HepG2 (cell line): Measurements from ENCODE around the gene CLRN2. TPM values are rescaled to one million over a fixed set of nuclear protein-coding genes. Genes with fewer than 3 reads are reported as not detected.

Experiments used
- NR2F1 ChIP-seq, 2 experiments: fragments of 450-650 bp in 1 of 2; formaldehyde crosslinking in 1 of 2; IDR thresholded peaks; 2 replicates each; pipeline versions ENCODE4 v1.5.0 to v1.6.1; 2016 to 2020; ENCODE audit warnings: mild to moderate bottlenecking in 1 of 2, missing compliant biosample characterization in 1 of 2, missing genetic modification reagents in 1 of 2, moderate library complexity in 1 of 2
- SMAD1 ChIP-seq: sonication (generic); formaldehyde crosslinking; IDR thresholded peaks from 2 replicates; pipeline ENCODE4 v1.4.0; 2020; ENCODE audit warnings: missing genetic modification reagents, low read depth, mild to moderate bottlenecking, borderline replicate concordance
- ZNF292 ChIP-seq: sonication (generic); formaldehyde crosslinking; IDR thresholded peaks from 2 replicates; pipeline ENCODE4 v1.8.1; 2022; ENCODE audit warnings: mild to moderate bottlenecking, low read depth, missing genetic modification reagents, borderline replicate concordance
- ZNF350 ChIP-seq: sonication (generic); formaldehyde crosslinking; IDR thresholded peaks from 2 replicates; pipeline ENCODE4 v1.4.0; 2020; ENCODE audit warnings: mild to moderate bottlenecking, low read depth, missing genetic modification reagents, borderline replicate concordance
- ZSCAN21 ChIP-seq: sonication (generic); formaldehyde crosslinking; IDR thresholded peaks from 2 replicates; pipeline ENCODE4 v1.8.0; 2022; ENCODE audit warnings: mild to moderate bottlenecking, missing genetic modification reagents, moderate library complexity, borderline replicate concordance
- ZSCAN31 ChIP-seq: sonication (generic); formaldehyde crosslinking; IDR thresholded peaks from 2 replicates; pipeline ENCODE4 v1.5.0; 2020; ENCODE audit warnings: low read depth, mild to moderate bottlenecking, missing genetic modification reagents
- polyA plus RNA-seq, 8 experiments: library from polyadenylated mRNA; depleted of rRNA in 3 of 8; stranded (reverse) in 7 of 8; unstranded in 1 of 8; fragments of >200 nt; fragmentation: Illumina TruSeq in 4 of 8; extraction: Trizol in 4 of 8; gene quantifications; 2 replicates each; pipeline versions ENCODE4 v1.2.1 to v1.2.3, GENCODE V29; 2011 to 2016; ENCODE audit warnings: low read depth in 4 of 8, missing spikeins in 1 of 8, mixed read lengths in 1 of 8; ENCODE audit not compliant: insufficient read depth in 1 of 8
- total RNA-seq, 5 experiments: library from RNA; depleted of rRNA; stranded (reverse); fragments of >200 nt; fragmentation: Illumina TruSeq; extraction: Trizol; gene quantifications; 2 replicates each; pipeline ENCODE4 v1.2.3, GENCODE V29; 2016; ENCODE audit warnings: low read depth in 1 of 5
- TF ChIP-seq, protein P1 (sequence below): fragments of 450-650 bp; IDR thresholded peaks from 2 replicates; pipeline ENCODE4 v1.6.1; 2016
- TF ChIP-seq, protein P2 (sequence below): sonication (generic); formaldehyde crosslinking; IDR thresholded peaks from 2 replicates; pipeline ENCODE4 v1.9.0; 2021; ENCODE audit warnings: missing genetic modification reagents, mild to moderate bottlenecking, borderline replicate concordance
- TF ChIP-seq, protein P3 (sequence below): sonication (generic); formaldehyde crosslinking; conservative IDR thresholded peaks from 2 replicates; pipeline ENCODE4 v1.8.0; 2022; ENCODE audit warnings: low read depth, missing genetic modification reagents
- TF ChIP-seq, protein P4 (sequence below): sonication (generic); formaldehyde crosslinking; IDR thresholded peaks from 2 replicates; pipeline ENCODE4 v1.5.0; 2020; ENCODE audit warnings: mild to moderate bottlenecking, missing genetic modification reagents
- TF ChIP-seq, protein P5 (sequence below): sonication (generic); formaldehyde crosslinking; IDR thresholded peaks from 2 replicates; pipeline ENCODE4 v1.4.0; 2020; ENCODE audit warnings: mild to moderate bottlenecking, missing genetic modification reagents

The CLRN2 gene
- total and polyA plus RNA-seq, 2 of the 13 experiments (the other 11 are each of a cell fraction or from before 2014, with no cell fraction given): not detected

DNA sequence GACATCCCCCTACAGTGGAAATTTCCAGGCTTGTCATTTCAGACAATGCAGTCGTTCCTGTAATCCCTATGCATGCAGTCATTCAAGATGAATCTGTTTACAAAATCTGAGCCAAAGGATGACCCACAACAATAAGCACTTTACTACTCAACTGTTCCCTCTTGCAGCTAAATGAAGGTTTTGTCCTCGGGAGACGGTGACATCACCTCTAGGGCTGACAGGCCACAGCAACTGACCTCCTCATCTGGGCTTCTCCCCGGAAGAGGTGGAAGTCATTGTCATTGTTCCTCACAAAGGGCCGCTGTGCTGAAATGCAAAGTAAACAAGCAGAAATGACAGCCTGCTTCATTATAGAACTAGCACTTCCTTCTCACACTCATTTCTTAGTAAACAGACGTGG, 29.2 kb downstream of the CLRN2 start (continued):
- TF ChIP-seq, protein P1, sequence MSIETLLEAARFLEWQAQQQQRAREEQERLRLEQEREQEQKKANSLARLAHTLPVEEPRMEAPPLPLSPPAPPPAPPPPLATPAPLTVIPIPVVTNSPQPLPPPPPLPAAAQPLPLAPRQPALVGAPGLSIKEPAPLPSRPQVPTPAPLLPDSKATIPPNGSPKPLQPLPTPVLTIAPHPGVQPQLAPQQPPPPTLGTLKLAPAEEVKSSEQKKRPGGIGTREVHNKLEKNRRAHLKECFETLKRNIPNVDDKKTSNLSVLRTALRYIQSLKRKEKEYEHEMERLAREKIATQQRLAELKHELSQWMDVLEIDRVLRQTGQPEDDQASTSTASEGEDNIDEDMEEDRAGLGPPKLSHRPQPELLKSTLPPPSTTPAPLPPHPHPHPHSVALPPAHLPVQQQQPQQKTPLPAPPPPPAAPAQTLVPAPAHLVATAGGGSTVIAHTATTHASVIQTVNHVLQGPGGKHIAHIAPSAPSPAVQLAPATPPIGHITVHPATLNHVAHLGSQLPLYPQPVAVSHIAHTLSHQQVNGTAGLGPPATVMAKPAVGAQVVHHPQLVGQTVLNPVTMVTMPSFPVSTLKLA: no peak; the same call in 1 of the 2 replicates
- TF ChIP-seq ZSCAN31: no peak
- no peak for TF ChIP-seq SMAD1 (CRISPR knock-in tag)
- TF ChIP-seq ZNF350 (CRISPR knock-in tag): 0 out of 2 replicates have a peak, but pooled peaks have one; percentile 30
- TF ChIP-seq, protein P2, sequence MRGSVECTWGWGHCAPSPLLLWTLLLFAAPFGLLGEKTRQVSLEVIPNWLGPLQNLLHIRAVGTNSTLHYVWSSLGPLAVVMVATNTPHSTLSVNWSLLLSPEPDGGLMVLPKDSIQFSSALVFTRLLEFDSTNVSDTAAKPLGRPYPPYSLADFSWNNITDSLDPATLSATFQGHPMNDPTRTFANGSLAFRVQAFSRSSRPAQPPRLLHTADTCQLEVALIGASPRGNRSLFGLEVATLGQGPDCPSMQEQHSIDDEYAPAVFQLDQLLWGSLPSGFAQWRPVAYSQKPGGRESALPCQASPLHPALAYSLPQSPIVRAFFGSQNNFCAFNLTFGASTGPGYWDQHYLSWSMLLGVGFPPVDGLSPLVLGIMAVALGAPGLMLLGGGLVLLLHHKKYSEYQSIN (CRISPR knock-in tag): no peak
- TF ChIP-seq, protein P3, sequence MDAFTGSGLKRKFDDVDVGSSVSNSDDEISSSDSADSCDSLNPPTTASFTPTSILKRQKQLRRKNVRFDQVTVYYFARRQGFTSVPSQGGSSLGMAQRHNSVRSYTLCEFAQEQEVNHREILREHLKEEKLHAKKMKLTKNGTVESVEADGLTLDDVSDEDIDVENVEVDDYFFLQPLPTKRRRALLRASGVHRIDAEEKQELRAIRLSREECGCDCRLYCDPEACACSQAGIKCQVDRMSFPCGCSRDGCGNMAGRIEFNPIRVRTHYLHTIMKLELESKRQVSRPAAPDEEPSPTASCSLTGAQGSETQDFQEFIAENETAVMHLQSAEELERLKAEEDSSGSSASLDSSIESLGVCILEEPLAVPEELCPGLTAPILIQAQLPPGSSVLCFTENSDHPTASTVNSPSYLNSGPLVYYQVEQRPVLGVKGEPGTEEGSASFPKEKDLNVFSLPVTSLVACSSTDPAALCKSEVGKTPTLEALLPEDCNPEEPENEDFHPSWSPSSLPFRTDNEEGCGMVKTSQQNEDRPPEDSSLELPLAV (CRISPR knock-in tag): no peak
- no peak for TF ChIP-seq ZSCAN21 (CRISPR knock-in tag)
- peak; percentile 84; the same call in 1 of the 2 replicates for TF ChIP-seq ZNF292 (CRISPR knock-in tag)
- TF ChIP-seq NR2F1 (CRISPR knock-in tag; IDR thresholded peaks at IDR 0.05): peak in 1 of 2 experiments; percentile 58; a peak in 1 of 4 replicates
- TF ChIP-seq, protein P4, sequence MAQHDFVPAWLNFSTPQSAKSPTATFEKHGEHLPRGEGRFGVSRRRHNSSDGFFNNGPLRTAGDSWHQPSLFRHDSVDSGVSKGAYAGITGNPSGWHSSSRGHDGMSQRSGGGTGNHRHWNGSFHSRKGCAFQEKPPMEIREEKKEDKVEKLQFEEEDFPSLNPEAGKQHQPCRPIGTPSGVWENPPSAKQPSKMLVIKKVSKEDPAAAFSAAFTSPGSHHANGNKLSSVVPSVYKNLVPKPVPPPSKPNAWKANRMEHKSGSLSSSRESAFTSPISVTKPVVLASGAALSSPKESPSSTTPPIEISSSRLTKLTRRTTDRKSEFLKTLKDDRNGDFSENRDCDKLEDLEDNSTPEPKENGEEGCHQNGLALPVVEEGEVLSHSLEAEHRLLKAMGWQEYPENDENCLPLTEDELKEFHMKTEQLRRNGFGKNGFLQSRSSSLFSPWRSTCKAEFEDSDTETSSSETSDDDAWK: no peak
- TF ChIP-seq, protein P5, sequence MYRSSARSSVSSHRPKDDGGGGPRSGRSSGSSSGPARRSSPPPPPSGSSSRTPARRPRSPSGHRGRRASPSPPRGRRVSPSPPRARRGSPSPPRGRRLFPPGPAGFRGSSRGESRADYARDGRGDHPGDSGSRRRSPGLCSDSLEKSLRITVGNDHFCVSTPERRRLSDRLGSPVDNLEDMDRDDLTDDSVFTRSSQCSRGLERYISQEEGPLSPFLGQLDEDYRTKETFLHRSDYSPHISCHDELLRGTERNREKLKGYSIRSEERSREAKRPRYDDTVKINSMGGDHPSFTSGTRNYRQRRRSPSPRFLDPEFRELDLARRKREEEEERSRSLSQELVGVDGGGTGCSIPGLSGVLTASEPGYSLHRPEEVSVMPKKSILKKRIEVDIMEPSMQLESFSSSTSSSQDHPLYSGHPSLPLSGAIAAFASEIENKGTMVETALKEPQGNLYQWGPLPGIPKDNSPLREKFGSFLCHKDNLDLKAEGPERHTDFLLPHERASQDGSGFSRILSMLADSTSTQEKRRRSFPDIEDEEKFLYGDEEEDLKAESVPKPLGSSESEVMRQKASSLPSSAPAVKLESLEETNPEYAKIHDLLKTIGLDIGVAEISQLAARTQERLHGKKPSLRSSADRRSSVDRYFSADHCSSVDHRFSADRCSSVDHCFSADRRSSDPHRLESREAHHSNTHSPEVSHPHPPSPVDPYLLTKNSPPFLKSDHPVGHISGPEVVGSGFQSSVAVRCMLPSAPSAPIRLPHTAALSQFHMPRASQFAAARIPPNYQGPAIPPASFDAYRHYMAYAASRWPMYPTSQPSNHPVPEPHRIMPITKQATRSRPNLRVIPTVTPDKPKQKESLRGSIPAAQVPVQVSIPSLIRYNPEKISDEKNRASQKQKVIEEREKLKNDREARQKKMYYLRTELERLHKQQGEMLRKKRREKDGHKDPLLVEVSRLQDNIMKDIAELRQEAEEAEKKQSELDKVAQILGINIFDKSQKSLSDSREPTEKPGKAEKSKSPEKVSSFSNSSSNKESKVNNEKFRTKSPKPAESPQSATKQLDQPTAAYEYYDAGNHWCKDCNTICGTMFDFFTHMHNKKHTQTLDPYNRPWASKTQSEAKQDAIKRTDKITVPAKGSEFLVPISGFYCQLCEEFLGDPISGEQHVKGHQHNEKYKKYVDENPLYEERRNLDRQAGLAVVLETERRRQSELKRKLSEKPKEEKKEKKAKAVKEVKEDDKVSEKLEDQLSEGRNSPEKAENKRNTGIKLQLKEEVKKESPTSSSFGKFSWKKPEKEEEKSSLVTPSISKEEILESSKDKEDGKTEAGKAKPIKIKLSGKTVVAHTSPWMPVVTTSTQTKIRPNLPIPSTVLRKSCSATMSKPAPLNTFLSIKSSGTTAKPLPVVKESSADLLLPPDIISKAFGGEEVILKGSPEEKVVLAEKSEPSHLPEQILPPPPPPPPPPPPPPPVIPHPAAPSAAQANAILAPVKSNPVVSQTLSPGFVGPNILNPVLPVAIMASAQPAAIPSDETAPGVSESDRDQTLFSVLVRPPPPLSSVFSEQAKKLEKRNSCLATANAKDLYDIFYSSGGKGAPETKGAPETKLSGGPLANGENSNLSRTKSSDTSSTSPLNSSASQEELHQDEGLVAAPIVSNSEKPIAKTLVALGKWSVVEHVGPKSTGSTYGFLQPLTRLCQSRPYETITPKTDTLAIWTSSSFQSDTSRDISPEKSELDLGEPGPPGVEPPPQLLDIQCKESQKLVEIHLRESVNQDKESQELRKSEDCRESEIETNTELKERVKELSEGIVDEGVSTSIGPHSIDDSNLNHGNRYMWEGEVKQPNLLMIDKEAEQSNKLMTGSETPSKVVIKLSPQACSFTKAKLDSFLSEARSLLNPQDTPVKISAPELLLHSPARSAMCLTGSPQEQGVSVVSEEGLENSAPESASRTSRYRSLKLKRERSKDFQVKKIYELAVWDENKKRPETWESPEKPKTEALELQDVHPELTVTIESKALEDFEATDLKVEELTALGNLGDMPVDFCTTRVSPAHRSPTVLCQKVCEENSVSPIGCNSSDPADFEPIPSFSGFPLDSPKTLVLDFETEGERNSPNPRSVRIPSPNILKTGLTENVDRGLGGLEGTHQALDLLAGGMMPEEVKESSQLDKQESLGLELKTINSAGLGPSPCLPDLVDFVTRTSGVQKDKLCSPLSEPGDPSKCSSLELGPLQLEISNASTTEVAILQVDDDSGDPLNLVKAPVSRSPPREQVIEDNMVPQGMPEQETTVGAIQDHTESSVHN (CRISPR knock-in tag): no peak
